HepG2 (cell line): ENCODE measurements around the gene NT5C2. TPM values are rescaled to one million over a fixed set of nuclear protein-coding genes. Genes with fewer than 3 reads are reported as not detected.

Source experiments
- ARHGAP35 ChIP-seq: sonication (generic); formaldehyde crosslinking; IDR thresholded peaks from 2 replicates; pipeline ENCODE4 v1.9.0; 2022; ENCODE audit warnings: mild to moderate bottlenecking, inconsistent platforms, moderate library complexity, missing genetic modification reagents, borderline replicate concordance
- DDIT3 ChIP-seq: sonication (generic); formaldehyde crosslinking; IDR thresholded peaks from 2 replicates; pipeline ENCODE4 v1.4.0; 2020; ENCODE audit warnings: mild to moderate bottlenecking, missing genetic modification reagents
- FOXA1 ChIP-seq, 2 experiments: fragments of 450-650 bp in 1 of 2; sonication (generic) in 1 of 2; formaldehyde crosslinking in 1 of 2; IDR thresholded peaks; 2 replicates each; pipeline versions ENCODE4 v1.4.0 to v1.6.1; 2016 to 2020; ENCODE audit warnings: missing genetic modification reagents in 1 of 2
- MYNN ChIP-seq: sonication (generic); formaldehyde crosslinking; IDR thresholded peaks from 2 replicates; pipeline ENCODE4 v1.4.0; 2020; ENCODE audit warnings: mild to moderate bottlenecking, low read depth, missing genetic modification reagents
- NRL ChIP-seq: sonication (generic); formaldehyde crosslinking; IDR thresholded peaks from 2 replicates; pipeline ENCODE4 v1.5.0; 2020; ENCODE audit warnings: missing genetic modification reagents, mild to moderate bottlenecking, moderate library complexity, borderline replicate concordance
- PCBP1 ChIP-seq: fragments of 200-400 bp; formaldehyde crosslinking; IDR thresholded peaks from 2 replicates; pipeline ENCODE4 v1.6.1; 2017; ENCODE audit warnings: mild to moderate bottlenecking, low read depth, low read length, borderline replicate concordance
- RBM39 ChIP-seq: fragments of 200-400 bp; formaldehyde crosslinking; IDR thresholded peaks from one replicate; pipeline ENCODE4 v1.6.1; 2018; ENCODE audit warnings: antibody characterized with exemption, mild to moderate bottlenecking, low read depth, low read length; ENCODE audit not compliant: poor library complexity, severe bottlenecking
- TSC22D2 ChIP-seq: sonication (generic); formaldehyde crosslinking; IDR thresholded peaks from 2 replicates; pipeline ENCODE4 v1.5.1; 2020; ENCODE audit warnings: missing genetic modification reagents, mild to moderate bottlenecking, borderline replicate concordance
- ZFP62 ChIP-seq: sonication (generic); formaldehyde crosslinking; IDR thresholded peaks from 2 replicates; pipeline ENCODE4 v1.4.0; 2020; ENCODE audit warnings: missing genetic modification reagents
- ZNF101 ChIP-seq: sonication (generic); formaldehyde crosslinking; IDR thresholded peaks from 2 replicates; pipeline ENCODE4 v1.4.0; 2020; ENCODE audit warnings: mild to moderate bottlenecking, low read depth, missing genetic modification reagents, borderline replicate concordance
- ZNF335 ChIP-seq: sonication (generic); formaldehyde crosslinking; IDR thresholded peaks from 2 replicates; pipeline ENCODE4 v1.4.0; 2020; ENCODE audit warnings: missing genetic modification reagents
- ZNF710 ChIP-seq: sonication (generic); formaldehyde crosslinking; IDR thresholded peaks from 2 replicates; pipeline ENCODE4 v1.5.0; 2020; ENCODE audit warnings: mild to moderate bottlenecking, missing genetic modification reagents, borderline replicate concordance
- polyA plus RNA-seq, 8 experiments: library from polyadenylated mRNA; depleted of rRNA in 3 of 8; stranded (reverse) in 7 of 8; unstranded in 1 of 8; fragments of >200 nt; fragmentation: Illumina TruSeq in 4 of 8; extraction: Trizol in 4 of 8; gene quantifications; 2 replicates each; pipeline versions ENCODE4 v1.2.1 to v1.2.3, GENCODE V29; 2011 to 2016; ENCODE audit warnings: low read depth in 4 of 8, missing spikeins in 1 of 8, mixed read lengths in 1 of 8; ENCODE audit not compliant: insufficient read depth in 1 of 8
- total RNA-seq, 5 experiments: library from RNA; depleted of rRNA; stranded (reverse); fragments of >200 nt; fragmentation: Illumina TruSeq; extraction: Trizol; gene quantifications; 2 replicates each; pipeline ENCODE4 v1.2.3, GENCODE V29; 2016; ENCODE audit warnings: low read depth in 1 of 5
- TF ChIP-seq, protein P1 (sequence below): sonication (generic); formaldehyde crosslinking; IDR thresholded peaks from 2 replicates; pipeline ENCODE4 v1.4.0; 2020; ENCODE audit warnings: missing genetic modification reagents
- TF ChIP-seq, protein P2 (sequence below): sonication (generic); formaldehyde crosslinking; IDR thresholded peaks from 2 replicates; pipeline ENCODE4 v1.5.1; 2020; ENCODE audit warnings: missing genetic modification reagents, mild to moderate bottlenecking, borderline replicate concordance
- TF ChIP-seq, protein P3 (sequence below): sonication (generic); formaldehyde crosslinking; IDR thresholded peaks from 2 replicates; pipeline ENCODE4 v1.4.0; 2020; ENCODE audit warnings: missing genetic modification reagents, mild to moderate bottlenecking, borderline replicate concordance

Gene NT5C2
- total and polyA plus RNA-seq, 2 of the 13 experiments (the other 11 are each of a cell fraction or from before 2014, with no cell fraction given): 40.6 to 55.2 TPM

GRCh38 chr10:103053659-103054581 is 139.2 kb downstream of the NT5C2 start (continued):
- no peak for TF ChIP-seq ZNF101 (CRISPR knock-in tag)
- TF ChIP-seq PCBP1: no peak
- TF ChIP-seq TSC22D2 (CRISPR knock-in tag): 0 out of 2 replicates have a peak, but pooled peaks have one; percentile 89
- no peak for TF ChIP-seq FOXA1 (IDR thresholded peaks at IDR 0.05)
- peak; percentile 99 for TF ChIP-seq FOXA1 (CRISPR knock-in tag; IDR thresholded peaks at IDR 0.05)
- TF ChIP-seq, protein P1, sequence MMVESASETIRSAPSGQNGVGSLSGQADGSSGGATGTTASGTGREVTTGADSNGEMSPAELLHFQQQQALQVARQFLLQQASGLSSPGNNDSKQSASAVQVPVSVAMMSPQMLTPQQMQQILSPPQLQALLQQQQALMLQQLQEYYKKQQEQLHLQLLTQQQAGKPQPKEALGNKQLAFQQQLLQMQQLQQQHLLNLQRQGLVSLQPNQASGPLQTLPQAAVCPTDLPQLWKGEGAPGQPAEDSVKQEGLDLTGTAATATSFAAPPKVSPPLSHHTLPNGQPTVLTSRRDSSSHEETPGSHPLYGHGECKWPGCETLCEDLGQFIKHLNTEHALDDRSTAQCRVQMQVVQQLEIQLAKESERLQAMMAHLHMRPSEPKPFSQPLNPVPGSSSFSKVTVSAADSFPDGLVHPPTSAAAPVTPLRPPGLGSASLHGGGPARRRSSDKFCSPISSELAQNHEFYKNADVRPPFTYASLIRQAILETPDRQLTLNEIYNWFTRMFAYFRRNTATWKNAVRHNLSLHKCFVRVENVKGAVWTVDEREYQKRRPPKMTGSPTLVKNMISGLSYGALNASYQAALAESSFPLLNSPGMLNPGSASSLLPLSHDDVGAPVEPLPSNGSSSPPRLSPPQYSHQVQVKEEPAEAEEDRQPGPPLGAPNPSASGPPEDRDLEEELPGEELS (CRISPR knock-in tag): peak; percentile 100
- TF ChIP-seq, protein P2, sequence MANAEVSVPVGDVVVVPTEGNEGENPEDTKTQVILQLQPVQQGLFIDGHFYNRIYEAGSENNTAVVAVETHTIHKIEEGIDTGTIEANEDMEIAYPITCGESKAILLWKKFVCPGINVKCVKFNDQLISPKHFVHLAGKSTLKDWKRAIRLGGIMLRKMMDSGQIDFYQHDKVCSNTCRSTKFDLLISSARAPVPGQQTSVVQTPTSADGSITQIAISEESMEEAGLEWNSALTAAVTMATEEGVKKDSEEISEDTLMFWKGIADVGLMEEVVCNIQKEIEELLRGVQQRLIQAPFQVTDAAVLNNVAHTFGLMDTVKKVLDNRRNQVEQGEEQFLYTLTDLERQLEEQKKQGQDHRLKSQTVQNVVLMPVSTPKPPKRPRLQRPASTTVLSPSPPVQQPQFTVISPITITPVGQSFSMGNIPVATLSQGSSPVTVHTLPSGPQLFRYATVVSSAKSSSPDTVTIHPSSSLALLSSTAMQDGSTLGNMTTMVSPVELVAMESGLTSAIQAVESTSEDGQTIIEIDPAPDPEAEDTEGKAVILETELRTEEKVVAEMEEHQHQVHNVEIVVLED (CRISPR knock-in tag): peak; percentile 58; the same call in 1 of the 2 replicates
- TF ChIP-seq MYNN (CRISPR knock-in tag): 0 out of 2 replicates have a peak, but pooled peaks have one; percentile 66
- TF ChIP-seq ARHGAP35: no peak
- TF ChIP-seq, protein P3, sequence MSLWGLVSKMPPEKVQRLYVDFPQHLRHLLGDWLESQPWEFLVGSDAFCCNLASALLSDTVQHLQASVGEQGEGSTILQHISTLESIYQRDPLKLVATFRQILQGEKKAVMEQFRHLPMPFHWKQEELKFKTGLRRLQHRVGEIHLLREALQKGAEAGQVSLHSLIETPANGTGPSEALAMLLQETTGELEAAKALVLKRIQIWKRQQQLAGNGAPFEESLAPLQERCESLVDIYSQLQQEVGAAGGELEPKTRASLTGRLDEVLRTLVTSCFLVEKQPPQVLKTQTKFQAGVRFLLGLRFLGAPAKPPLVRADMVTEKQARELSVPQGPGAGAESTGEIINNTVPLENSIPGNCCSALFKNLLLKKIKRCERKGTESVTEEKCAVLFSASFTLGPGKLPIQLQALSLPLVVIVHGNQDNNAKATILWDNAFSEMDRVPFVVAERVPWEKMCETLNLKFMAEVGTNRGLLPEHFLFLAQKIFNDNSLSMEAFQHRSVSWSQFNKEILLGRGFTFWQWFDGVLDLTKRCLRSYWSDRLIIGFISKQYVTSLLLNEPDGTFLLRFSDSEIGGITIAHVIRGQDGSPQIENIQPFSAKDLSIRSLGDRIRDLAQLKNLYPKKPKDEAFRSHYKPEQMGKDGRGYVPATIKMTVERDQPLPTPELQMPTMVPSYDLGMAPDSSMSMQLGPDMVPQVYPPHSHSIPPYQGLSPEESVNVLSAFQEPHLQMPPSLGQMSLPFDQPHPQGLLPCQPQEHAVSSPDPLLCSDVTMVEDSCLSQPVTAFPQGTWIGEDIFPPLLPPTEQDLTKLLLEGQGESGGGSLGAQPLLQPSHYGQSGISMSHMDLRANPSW (CRISPR knock-in tag): 0 out of 2 replicates have a peak, but pooled peaks have one; percentile 63
- no peak for TF ChIP-seq ZFP62 (CRISPR knock-in tag)
- TF ChIP-seq ZNF335: peak; percentile 89
- TF ChIP-seq RBM39: no peak
- peak; percentile 51; the same call in 1 of the 2 replicates for TF ChIP-seq NRL (CRISPR knock-in tag)
- TF ChIP-seq ZNF710: peak; percentile 90
- no peak for TF ChIP-seq DDIT3 (CRISPR knock-in tag)
